ENCODE measurements around the gene UBE2O.

GRCh38 chr17:76476736-76477135 is 23.8 kb upstream of the UBE2O start:
- TF ChIP-seq CTCF (IDR thresholded peaks at IDR 0.05 in 4 of 5, conservative IDR thresholded peaks at IDR 0.05 in 1 of 5) (no peak), POLR2A (IDR thresholded peaks at IDR 0.05) (no peak)

Data from gastrocnemius medialis (tissue), 4 donors.